A204.1 (cell line): ENCODE data around the gene SCUBE3.

Experiments used
- FAIRE-seq: peaks from 2 replicates; lab custom pipeline; 2012; peaks lifted over from hg19 to GRCh38; lab: Jason Lieb, UNC

Gene SCUBE3

GRCh38 chr6:35272005-35272404 is 58.2 kb downstream of the SCUBE3 start:
- FAIRE-seq, result no peak

- FAIRE-seq, result no peak
These were observed 60.2 kb downstream of the SCUBE3 start for GRCh38 chr6:35273822-35274559.

GRCh38 chr6:35275744-35276260 is 62.0 kb downstream of the SCUBE3 start:
- no peak for FAIRE-seq

GRCh38 chr6:35278708-35279107 is 65.0 kb downstream of the SCUBE3 start:
- FAIRE-seq, result no peak

- no peak for FAIRE-seq
These were observed 67.1 kb downstream of the SCUBE3 start for GRCh38 chr6:35280903-35281302.

- no peak for FAIRE-seq
These were observed 68.7 kb downstream of the SCUBE3 start for GRCh38 chr6:35282472-35282871.

- FAIRE-seq, result no peak
These were observed 69.6 kb downstream of the SCUBE3 start for GRCh38 chr6:35283361-35283760.

GRCh38 chr6:35287671-35288396 is 74.1 kb downstream of the SCUBE3 start:
- no peak for FAIRE-seq

- FAIRE-seq, result no peak
These were observed 75.1 kb downstream of the SCUBE3 start for GRCh38 chr6:35288834-35289233.

- FAIRE-seq, result no peak
These were observed 77.7 kb downstream of the SCUBE3 start for GRCh38 chr6:35291491-35291890.

- FAIRE-seq, result no peak
These were observed 78.7 kb downstream of the SCUBE3 start for GRCh38 chr6:35292494-35292893.

- FAIRE-seq, result no peak
These were observed 79.9 kb downstream of the SCUBE3 start for GRCh38 chr6:35293681-35294080.

- no peak for FAIRE-seq
These were observed 80.7 kb downstream of the SCUBE3 start for GRCh38 chr6:35294308-35294945.

GRCh38 chr6:35295036-35295435 is 81.3 kb downstream of the SCUBE3 start:
- no peak for FAIRE-seq

GRCh38 chr6:35295521-35296315 is 82.0 kb downstream of the SCUBE3 start:
- FAIRE-seq, result no peak

- no peak for FAIRE-seq
These were observed 83.3 kb downstream of the SCUBE3 start for GRCh38 chr6:35296931-35297600.

- FAIRE-seq, result no peak
These were observed 84.1 kb downstream of the SCUBE3 start, which contains the start of gene DEF6 for GRCh38 chr6:35297601-35298481. Gene DEF6, plus strand, starts transcription at chr6:35297818. Its CDS starts 39 bp downstream, at chr6:35297857.

GRCh38 chr6:35298625-35299140 is 84.9 kb downstream of the SCUBE3 start:
- no peak for FAIRE-seq

GRCh38 chr6:35299674-35300073 is 85.9 kb downstream of the SCUBE3 start:
- no peak for FAIRE-seq

- FAIRE-seq, result no peak
These were observed 87.1 kb downstream of the SCUBE3 start for GRCh38 chr6:35300848-35301247.
